Fibroblast of lung (primary cell): ENCODE results near the gene QARS1.

ENCODE experiments used
- CTCF ChIP-seq, 2 donors: IDR thresholded peaks in 1 of 2; conservative IDR thresholded peaks in 1 of 2; 1 replicate in 1 of 2; 2 replicates in 1 of 2; pipeline ENCODE4 v1.5.1; 2011 to 2012; ENCODE audit warnings: low read length in 2 of 2, control low read depth in 1 of 2, inconsistent platforms in 1 of 2, low read depth in 1 of 2, mild to moderate bottlenecking in 1 of 2
- EZH2 ChIP-seq: IDR thresholded peaks from 2 replicates; pipeline ENCODE4 v1.5.1; 2012; ENCODE audit warnings: low read length, control low read depth, mild to moderate bottlenecking; ENCODE audit errors: missing control alignments

GRCh38 chr3:49104052-49104426 lies 518 bp downstream of the QARS1 start:
- no peak for TF ChIP-seq CTCF (conservative IDR thresholded peaks at IDR 0.05 in 1 of 2, IDR thresholded peaks at IDR 0.05 in 1 of 2; ENCODE audit: low read depth in 1 of 2, low read length in 2 of 2)
- TF ChIP-seq EZH2: no peak
